H1 (cell line): ENCODE results near the gene BCL2L14. TPM values are rescaled to one million over a fixed set of nuclear protein-coding genes. Genes with fewer than 3 reads are reported as not detected.

Experiments used
- CTCF ChIA-PET: fragments of 300-600 bp; sonication (Branson Sonifier 250); formaldehyde crosslinking; loops from one replicate; lab custom pipeline; 2021; ENCODE audit not compliant: partially characterized antibody; lab: Charles Lee
- POLR2A ChIA-PET: fragments of 300-600 bp; sonication (Branson Sonifier 250); formaldehyde crosslinking; loops from one replicate; lab custom pipeline; 2021; ENCODE audit warnings: inconsistent platforms; ENCODE audit not compliant: partially characterized antibody; lab: Charles Lee
- DNase-seq, 2 experiments: peaks; one replicate each; pipeline versions ENCODE4 v3.0.0 to v3.0.0-alpha.2; 2010 to 2022; ENCODE audit warnings: low spot score in 2 of 2, low read depth in 1 of 2, mixed read lengths in 1 of 2
- FAIRE-seq: peaks from 2 replicates; lab custom pipeline; 2011; peaks lifted over from hg19 to GRCh38; lab: Jason Lieb, UNC
- H2AFZ ChIP-seq: 2 replicates; pipeline ENCODE4 v1.8.1; 2012; ENCODE audit warnings: low read length, inconsistent platforms
- H2AK5ac ChIP-seq: 2 replicates; pipeline ENCODE4 v1.6.1; 2013; ENCODE audit warnings: low read depth, low read length
- H2BK120ac ChIP-seq: replicated peaks from 2 replicates; pipeline ENCODE3; 2013; ENCODE audit warnings: low read depth, low read length, inconsistent platforms
- H2BK12ac ChIP-seq: 2 replicates; pipeline ENCODE4 v1.6.1; 2013; ENCODE audit warnings: low read depth, low read length
- H2BK15ac ChIP-seq: 2 replicates; pipeline ENCODE4 v1.6.1; 2013; ENCODE audit warnings: low read length
- H2BK20ac ChIP-seq: 2 replicates; pipeline ENCODE4 v1.6.1; 2013; ENCODE audit warnings: low read length
- H2BK5ac ChIP-seq: 2 replicates; pipeline ENCODE4 v1.6.1; 2013; ENCODE audit warnings: low read depth, low read length
- H3K14ac ChIP-seq: 2 replicates; pipeline ENCODE4 v1.6.1; 2013; ENCODE audit warnings: inconsistent platforms; ENCODE audit not compliant: insufficient read length
- H3K18ac ChIP-seq: 2 replicates; pipeline ENCODE4 v1.6.1; 2013; ENCODE audit warnings: low read length; ENCODE audit errors: extremely low read depth
- H3K23ac ChIP-seq: 2 replicates; pipeline ENCODE4 v1.6.1; 2013; ENCODE audit warnings: inconsistent platforms; ENCODE audit not compliant: insufficient read length
- H3K23me2 ChIP-seq: 2 replicates; pipeline ENCODE4 v1.6.1; 2013; ENCODE audit warnings: low read depth, low read length
- H3K27ac ChIP-seq: 2 replicates; pipeline ENCODE4 v1.6.1; 2011; ENCODE audit warnings: low read depth, low read length, inconsistent platforms
- H3K27me3 ChIP-seq, 4 experiments: replicated peaks in 1 of 4; 1 replicate in 1 of 4; 2 replicates in 3 of 4; pipeline versions ENCODE4 v1.6.1 to v1.8.1; 2011 to 2013; ENCODE audit warnings: low read length in 3 of 4, mild to moderate bottlenecking in 3 of 4, inconsistent platforms in 2 of 4, mixed read lengths in 2 of 4, moderate library complexity in 1 of 4; ENCODE audit not compliant: control insufficient read depth in 3 of 4, insufficient read depth in 3 of 4; ENCODE audit errors: extremely low read depth in 1 of 4
- H3K36me3 ChIP-seq, 4 experiments: 2 replicates each; pipeline versions ENCODE4 v1.6.1 to v1.8.1; 2011 to 2013; ENCODE audit warnings: mild to moderate bottlenecking in 4 of 4, low read length in 3 of 4, moderate library complexity in 2 of 4, control low read depth in 1 of 4, inconsistent platforms in 1 of 4; ENCODE audit not compliant: insufficient read depth in 4 of 4, control insufficient read depth in 2 of 4
- H3K4ac ChIP-seq: replicated peaks from 2 replicates; pipeline ENCODE3; 2013; ENCODE audit warnings: low read length, low read depth, mixed read lengths, inconsistent platforms; ENCODE audit not compliant: insufficient read length
- H3K4me1 ChIP-seq, 4 experiments: replicated peaks in 1 of 4; 1 replicate in 1 of 4; 2 replicates in 3 of 4; pipeline versions ENCODE4 v1.6.1 to v1.8.1; 2011 to 2013; ENCODE audit warnings: low read length in 3 of 4, inconsistent platforms in 2 of 4, mixed read lengths in 1 of 4; ENCODE audit not compliant: insufficient read depth in 4 of 4, control insufficient read depth in 3 of 4
- H3K4me2 ChIP-seq, 2 experiments: 2 replicates each; pipeline versions ENCODE4 v1.6.1 to v1.8.1; 2011 to 2013; ENCODE audit warnings: low read depth in 2 of 2, low read length in 2 of 2, control low read depth in 1 of 2, inconsistent platforms in 1 of 2, mild to moderate bottlenecking in 1 of 2; ENCODE audit not compliant: insufficient read depth in 1 of 2
- H3K4me3 ChIP-seq, 4 experiments: fragments of 200-600, 300-600 bp in 1 of 4; sonication (generic), shearing (Covaris generic), sonication (Bioruptor Twin) in 1 of 4; 2 replicates each; pipeline versions ENCODE4 v1.5.1 to v1.8.1; 2011 to 2016; ENCODE audit warnings: low read length in 4 of 4, low read depth in 3 of 4, control low read depth in 2 of 4, inconsistent platforms in 2 of 4, mild to moderate bottlenecking in 2 of 4, mixed read lengths in 1 of 4, moderate library complexity in 1 of 4; ENCODE audit not compliant: insufficient read depth in 2 of 4; ENCODE audit errors: extremely low read depth in 1 of 4
- H3K56ac ChIP-seq: replicated peaks from 2 replicates; pipeline ENCODE3; 2013; ENCODE audit warnings: low read depth, mild to moderate bottlenecking, mixed read lengths, low read length, inconsistent platforms; ENCODE audit not compliant: insufficient read length
- H3K79me1 ChIP-seq: 2 replicates; pipeline ENCODE4 v1.6.1; 2013; ENCODE audit warnings: low read depth, low read length, control low read depth
- H3K79me2 ChIP-seq, 2 experiments: 2 replicates each; pipeline versions ENCODE4 v1.6.1 to v1.8.1; 2012 to 2013; ENCODE audit warnings: low read length in 2 of 2, mild to moderate bottlenecking in 2 of 2, inconsistent platforms in 1 of 2; ENCODE audit not compliant: insufficient read depth in 2 of 2, control insufficient read depth in 1 of 2
- H3K9ac ChIP-seq, 4 experiments: replicated peaks in 1 of 4; 1 replicate in 1 of 4; 2 replicates in 3 of 4; pipeline versions ENCODE4 v1.6.1 to v1.8.1; 2011 to 2013; ENCODE audit warnings: low read depth in 3 of 4, low read length in 3 of 4, control low read depth in 2 of 4, mild to moderate bottlenecking in 2 of 4, moderate library complexity in 2 of 4, inconsistent platforms in 1 of 4; ENCODE audit errors: extremely low read depth in 1 of 4
- H3K9me3 ChIP-seq, 2 experiments: 2 replicates each; pipeline versions ENCODE4 v1.6.1 to v1.8.1; 2012 to 2013; ENCODE audit warnings: mild to moderate bottlenecking in 2 of 2, moderate library complexity in 2 of 2, control low read depth in 1 of 2, inconsistent platforms in 1 of 2, low read depth in 1 of 2, low read length in 1 of 2, mixed read lengths in 1 of 2; ENCODE audit not compliant: insufficient read depth in 2 of 2
- H4K20me1 ChIP-seq, 2 experiments: replicated peaks in 1 of 2; 2 replicates each; pipeline versions ENCODE3 to v1.8.1; 2011 to 2013; ENCODE audit warnings: inconsistent platforms in 2 of 2, low read length in 2 of 2, mild to moderate bottlenecking in 1 of 2; ENCODE audit not compliant: insufficient read depth in 2 of 2, control insufficient read depth in 1 of 2
- H4K5ac ChIP-seq: 2 replicates; pipeline ENCODE4 v1.6.1; 2013; ENCODE audit warnings: low read length, low read depth, mixed read lengths, inconsistent platforms; ENCODE audit not compliant: insufficient read length
- H4K8ac ChIP-seq: 2 replicates; pipeline ENCODE4 v1.8.0; 2013; ENCODE audit warnings: mild to moderate bottlenecking, moderate library complexity, low read length, inconsistent platforms; ENCODE audit not compliant: insufficient read depth; ENCODE audit errors: extremely low read depth
- H4K91ac ChIP-seq: replicated peaks from 2 replicates; pipeline ENCODE3; 2013; ENCODE audit warnings: low read length, mixed read lengths, inconsistent platforms; ENCODE audit not compliant: insufficient read length
- BACH1 ChIP-seq: IDR thresholded peaks from 2 replicates; pipeline ENCODE4 v1.6.1; 2012; ENCODE audit warnings: low read length, improper control_type of control experiment
- CHD1 ChIP-seq: IDR thresholded peaks from 2 replicates; pipeline ENCODE4 v1.6.1; 2012; ENCODE audit warnings: low read depth, low read length, improper control_type of control experiment
- EGR1 ChIP-seq: IDR thresholded peaks from 2 replicates; pipeline ENCODE4 v1.6.1; 2011; ENCODE audit warnings: low read depth, low read length, borderline replicate concordance
- KDM4A ChIP-seq: IDR thresholded peaks from one replicate; pipeline ENCODE4 v1.7.1; 2012; ENCODE audit warnings: low read depth, mild to moderate bottlenecking, moderate library complexity, low read length, inconsistent platforms; ENCODE audit not compliant: severe bottlenecking
- PHF8 ChIP-seq: fragments of 200-600 bp; sonication (generic); conservative IDR thresholded peaks from 2 replicates; pipeline ENCODE4 v1.7.1; 2012; ENCODE audit warnings: low read depth, mild to moderate bottlenecking, inconsistent platforms, low read length, moderate library complexity
- RBBP5 ChIP-seq: IDR thresholded peaks from 2 replicates; pipeline ENCODE4 v1.7.1; 2012; ENCODE audit warnings: low read depth, mild to moderate bottlenecking, inconsistent platforms, low read length, moderate library complexity, borderline replicate concordance
- SIN3A ChIP-seq, 2 experiments: IDR thresholded peaks in 1 of 2; conservative IDR thresholded peaks in 1 of 2; 2 replicates each; pipeline ENCODE4 v1.6.1; 2011 to 2012; ENCODE audit warnings: low read length in 2 of 2, improper control_type of control experiment in 1 of 2, low read depth in 1 of 2, mild to moderate bottlenecking in 1 of 2
- ZNF274 ChIP-seq: IDR thresholded peaks from 2 replicates; pipeline ENCODE4 v1.7.0; 2012; ENCODE audit warnings: low read length, borderline replicate concordance; ENCODE audit errors: extremely low read depth
- WGBS, 2 experiments: shearing (Covaris generic) in 1 of 2; methylation state at CpG; one replicate each; pipeline versions ENCODE4 v1.1.6 to v1.1.7; 2013 to 2015; ENCODE audit warnings: low lambda C conversion rate in 2 of 2, mixed read lengths in 2 of 2, inconsistent platforms in 1 of 2, low coverage in 1 of 2, missing lambda C conversion rate in 1 of 2; ENCODE audit not compliant: insufficient replicate concordance in 2 of 2, insufficient coverage in 1 of 2, insufficient read length in 1 of 2; ENCODE audit errors: extremely low coverage in 1 of 2, missing lambda C conversion rate in 1 of 2; 5-methylcytosine and 5-hydroxymethylcytosine counted together
- polyA plus RNA-seq, 7 experiments: library from polyadenylated mRNA; depleted of rRNA in 3 of 7; stranded (reverse) in 5 of 7; unstranded in 2 of 7; fragments of >200 nt in 5 of 7; fragments of 200-250 nt in 2 of 7; gene quantifications; 1 replicate in 5 of 7; 2 replicates in 1 of 7; 4 replicates in 1 of 7; pipeline versions ENCODE4 v1.2.1 to v1.2.3, GENCODE V29; 2011 to 2013; ENCODE audit warnings: missing spikeins in 2 of 7, mixed read lengths in 2 of 7
- total RNA-seq: library from RNA; stranded (reverse); fragmentation: NEBNext Ultra II Directional; extraction: Animal tissue kit (Norgen Biotek cat#: 25700); gene quantifications from 2 replicates; pipeline ENCODE4 v1.2.1, GENCODE V29; 2021
- TF ChIP-seq, protein P1 (sequence below): IDR thresholded peaks from 2 replicates; pipeline ENCODE4 v1.6.1; 2012; ENCODE audit warnings: inconsistent platforms
- TF ChIP-seq, protein P2 (sequence below), 3 experiments: IDR thresholded peaks; 1 replicate in 2 of 3; 2 replicates in 1 of 3; pipeline versions ENCODE4 v1.5.1 to v1.6.1; 2011; ENCODE audit warnings: low read length in 3 of 3, mild to moderate bottlenecking in 3 of 3, inconsistent platforms in 2 of 3, low read depth in 1 of 3, moderate library complexity in 1 of 3; ENCODE audit not compliant: insufficient read depth in 1 of 3; ENCODE audit errors: control extremely low read depth in 1 of 3

Gene BCL2L14
- total and polyA plus RNA-seq, 2 of the 8 experiments (the other 6 are each of a cell fraction or from before 2014, with no cell fraction given) = 0.80 to 2.4 TPM

DNA sequence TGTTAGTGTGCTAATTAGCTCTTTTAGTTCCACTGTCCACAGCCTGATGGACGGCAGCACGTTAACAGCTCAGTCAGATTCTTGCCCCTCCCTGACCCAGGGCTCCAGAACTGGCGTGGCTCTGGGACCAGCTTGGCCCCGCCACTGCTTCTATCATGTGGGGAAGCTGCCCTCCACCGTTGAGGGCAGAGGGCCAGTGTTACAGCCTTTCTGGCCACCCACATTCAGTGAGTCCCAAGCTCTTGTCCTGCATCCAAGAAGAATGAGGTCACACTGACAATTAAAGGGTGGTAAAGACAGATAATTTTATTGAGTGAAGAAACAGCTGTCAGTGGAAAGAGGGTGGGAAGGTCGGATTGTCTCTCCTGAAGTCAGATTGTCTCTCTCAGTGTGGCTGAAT lies 36.9 kb downstream of the BCL2L14 start:
- 80% methylated on average over 6 of the region's 6 CpGs; no CpG with 5 or more reads in 1 of the 2 experiments for WGBS, 2 experiments
- no peak overlapping the region for H2BK120ac ChIP-seq
- peaks cover 0 to 2% of the 10 kb centered on the region in 2 experiments; a peak in 1 of 4 replicates for H3K9me3 ChIP-seq
- H2AK5ac ChIP-seq = no peak overlapping the region
- H4K91ac ChIP-seq = no peak overlapping the region
- no peak overlapping the region for H3K56ac ChIP-seq
- H3K27ac ChIP-seq = no peak overlapping the region
- CTCF ChIA-PET = interaction anchor here (1.5 kb wide), 1 partner anchor 220 kb away, joined by 3 read pairs; no protein-coding TSS in a partner anchor
- no peak overlapping the region for H2AFZ ChIP-seq
- H3K14ac ChIP-seq = no peak overlapping the region
- no peak overlapping the region for H3K4me2 ChIP-seq
- no peak overlapping the region for H2BK20ac ChIP-seq
- H3K79me2 ChIP-seq = no peaks in the 10 kb centered on the region
- POLR2A ChIA-PET = interaction anchor here (0.6 to 1.9 kb wide), 4 partner anchors 9 to 252 kb away, joined by 3 to 8 read pairs (median 4); no protein-coding TSS in a partner anchor
- H3K4me1 ChIP-seq = no peaks in the 10 kb centered on the region
- DNase-seq (no peak), FAIRE-seq (no peak)
- H3K18ac ChIP-seq = no peak overlapping the region; the same call in 1 of the 2 replicates
- H3K9ac ChIP-seq = no peak overlapping the region
- H3K36me3 ChIP-seq = no peaks in the 10 kb centered on the region
- H3K23ac ChIP-seq = no peak overlapping the region
- no peak overlapping the region for H4K8ac ChIP-seq
- H2BK12ac ChIP-seq = no peak overlapping the region
- H2BK15ac ChIP-seq = no peak overlapping the region
- H3K27me3 ChIP-seq = no peaks in the 10 kb centered on the region
- no peak overlapping the region for H3K4me3 ChIP-seq
- no peaks in the 10 kb centered on the region; the same call in 1 of the 2 replicates for H3K23me2 ChIP-seq
- no peak overlapping the region for H3K4ac ChIP-seq
- no peaks in the 10 kb centered on the region for H3K79me1 ChIP-seq
- H4K5ac ChIP-seq = no peak overlapping the region
- H2BK5ac ChIP-seq = 0 out of 2 replicates have a peak overlapping the region, but pooled peaks have one; percentile 52
- H4K20me1 ChIP-seq = no peaks in the 10 kb centered on the region
- TF ChIP-seq EGR1 (no peak), SIN3A (conservative IDR thresholded peaks at IDR 0.05 in 1 of 2, IDR thresholded peaks at IDR 0.05 in 1 of 2; ENCODE audit: low read depth in 1 of 2, low read length in 2 of 2) (no peak), BACH1 (no peak), CHD1 (no peak), KDM4A (no peak), PHF8 (no peak), RBBP5 (no peak), ZNF274 (no peak)
- TF ChIP-seq, protein P1, sequence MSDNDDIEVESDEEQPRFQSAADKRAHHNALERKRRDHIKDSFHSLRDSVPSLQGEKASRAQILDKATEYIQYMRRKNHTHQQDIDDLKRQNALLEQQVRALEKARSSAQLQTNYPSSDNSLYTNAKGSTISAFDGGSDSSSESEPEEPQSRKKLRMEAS = no peak
- TF ChIP-seq, protein P2, sequence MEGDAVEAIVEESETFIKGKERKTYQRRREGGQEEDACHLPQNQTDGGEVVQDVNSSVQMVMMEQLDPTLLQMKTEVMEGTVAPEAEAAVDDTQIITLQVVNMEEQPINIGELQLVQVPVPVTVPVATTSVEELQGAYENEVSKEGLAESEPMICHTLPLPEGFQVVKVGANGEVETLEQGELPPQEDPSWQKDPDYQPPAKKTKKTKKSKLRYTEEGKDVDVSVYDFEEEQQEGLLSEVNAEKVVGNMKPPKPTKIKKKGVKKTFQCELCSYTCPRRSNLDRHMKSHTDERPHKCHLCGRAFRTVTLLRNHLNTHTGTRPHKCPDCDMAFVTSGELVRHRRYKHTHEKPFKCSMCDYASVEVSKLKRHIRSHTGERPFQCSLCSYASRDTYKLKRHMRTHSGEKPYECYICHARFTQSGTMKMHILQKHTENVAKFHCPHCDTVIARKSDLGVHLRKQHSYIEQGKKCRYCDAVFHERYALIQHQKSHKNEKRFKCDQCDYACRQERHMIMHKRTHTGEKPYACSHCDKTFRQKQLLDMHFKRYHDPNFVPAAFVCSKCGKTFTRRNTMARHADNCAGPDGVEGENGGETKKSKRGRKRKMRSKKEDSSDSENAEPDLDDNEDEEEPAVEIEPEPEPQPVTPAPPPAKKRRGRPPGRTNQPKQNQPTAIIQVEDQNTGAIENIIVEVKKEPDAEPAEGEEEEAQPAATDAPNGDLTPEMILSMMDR (IDR thresholded peaks at IDR 0.05; ENCODE audit: control extremely low read depth in 1 of 3, insufficient read depth in 1 of 3, low read depth in 1 of 3, low read length in 3 of 3) = no peak
